Lower leg skin (tissue), 4 donors: ENCODE results near the gene CERS4. TPM values are rescaled to one million over a fixed set of nuclear protein-coding genes. Genes with fewer than 3 reads are reported as not detected.
"Not testable (repeated sequence)": the region's sequence is repeated elsewhere in the genome, so short reads cannot be mapped to it uniquely, and the experiment has no call there.

Source experiments
- DNase-seq, 2 donors: peaks; one replicate each; pipeline ENCODE4 v3.0.0-alpha.2; 2019; ENCODE audit warnings: low spot score in 2 of 2
- H3K4me3 ChIP-seq: fragments of 200-600 bp; sonication (generic); 2 replicates; pipeline ENCODE4 v1.5.1; 2017; ENCODE audit warnings: mild to moderate bottlenecking, low read depth; ENCODE audit not compliant: poor library complexity, severe bottlenecking
- POLR2A ChIP-seq, 2 donors: fragments of 450-650 bp; IDR thresholded peaks; one replicate each; pipeline ENCODE4 v1.6.1; 2016 to 2017; ENCODE audit warnings: antibody characterized with exemption in 2 of 2, mild to moderate bottlenecking in 1 of 2, moderate library complexity in 1 of 2
- WGBS, 2 donors: methylation state at CpG; one replicate each; pipeline ENCODE4 v1.1.5; 2018; 5-methylcytosine and 5-hydroxymethylcytosine counted together
- intact Hi-C: fragments of 100-400 bp; cut with DNase I; formaldehyde crosslinking; loops from one replicate; pipeline ENCODE4 v1.15.0; 2023; ENCODE audit warnings: low total_unique reads
- total RNA-seq, 4 donors: library from RNA; depleted of rRNA; stranded (reverse); fragments of >200 nt; gene quantifications; one replicate each; pipeline ENCODE4 v1.1.0, GENCODE V29; 2016
- TF ChIP-seq, protein P1 (sequence below), 3 donors: fragments of 450-650 bp; IDR thresholded peaks; one replicate each; pipeline ENCODE4 v1.5.1; 2016; ENCODE audit warnings: antibody characterized with exemption in 3 of 3, mild to moderate bottlenecking in 3 of 3, moderate library complexity in 2 of 3

Gene CERS4
- total RNA-seq, 4 donors from 2014 or later = 104 to 106 (median 105) TPM

DNA sequence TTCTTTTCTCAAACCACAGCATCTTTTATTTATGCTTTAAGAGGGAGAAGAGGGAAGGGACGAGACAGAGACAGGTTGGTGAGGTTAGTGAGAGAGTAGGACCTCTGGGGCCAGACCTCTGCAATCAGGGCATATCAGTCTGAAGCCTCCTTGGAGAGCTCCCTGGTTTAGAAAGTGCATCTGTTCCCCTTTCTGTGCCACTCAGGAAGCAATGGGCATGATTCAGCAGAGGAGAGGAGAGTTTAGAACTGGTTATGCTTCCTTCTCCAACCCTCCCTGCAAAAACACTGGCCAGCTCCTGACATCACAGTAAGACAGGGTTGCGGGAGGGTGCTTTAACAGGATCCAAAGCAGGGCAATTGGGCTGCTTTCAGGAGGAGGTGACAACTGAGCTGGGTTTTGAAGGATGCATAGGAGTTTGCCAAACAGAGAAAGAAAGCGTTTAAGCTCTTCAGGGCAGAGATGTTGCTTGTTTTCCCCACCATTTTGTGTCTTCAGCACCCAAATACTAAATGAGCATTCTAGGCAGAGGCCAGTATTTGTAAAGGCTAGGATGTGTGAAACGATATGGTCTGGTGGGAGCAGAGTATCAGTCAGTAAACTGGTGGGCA is 33.1 kb downstream of the CERS4 start:
- H3K4me3 ChIP-seq = no peak overlapping the region
- intact Hi-C loops = no loop called here
- DNase-seq = no peak
- TF ChIP-seq POLR2A (IDR thresholded peaks at IDR 0.05) = no peak
- TF ChIP-seq, protein P1, sequence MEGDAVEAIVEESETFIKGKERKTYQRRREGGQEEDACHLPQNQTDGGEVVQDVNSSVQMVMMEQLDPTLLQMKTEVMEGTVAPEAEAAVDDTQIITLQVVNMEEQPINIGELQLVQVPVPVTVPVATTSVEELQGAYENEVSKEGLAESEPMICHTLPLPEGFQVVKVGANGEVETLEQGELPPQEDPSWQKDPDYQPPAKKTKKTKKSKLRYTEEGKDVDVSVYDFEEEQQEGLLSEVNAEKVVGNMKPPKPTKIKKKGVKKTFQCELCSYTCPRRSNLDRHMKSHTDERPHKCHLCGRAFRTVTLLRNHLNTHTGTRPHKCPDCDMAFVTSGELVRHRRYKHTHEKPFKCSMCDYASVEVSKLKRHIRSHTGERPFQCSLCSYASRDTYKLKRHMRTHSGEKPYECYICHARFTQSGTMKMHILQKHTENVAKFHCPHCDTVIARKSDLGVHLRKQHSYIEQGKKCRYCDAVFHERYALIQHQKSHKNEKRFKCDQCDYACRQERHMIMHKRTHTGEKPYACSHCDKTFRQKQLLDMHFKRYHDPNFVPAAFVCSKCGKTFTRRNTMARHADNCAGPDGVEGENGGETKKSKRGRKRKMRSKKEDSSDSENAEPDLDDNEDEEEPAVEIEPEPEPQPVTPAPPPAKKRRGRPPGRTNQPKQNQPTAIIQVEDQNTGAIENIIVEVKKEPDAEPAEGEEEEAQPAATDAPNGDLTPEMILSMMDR (IDR thresholded peaks at IDR 0.05) = no peak
- 86 to 90% methylated on average over 4 of the region's 4 CpGs for WGBS, 2 donors

DNA sequence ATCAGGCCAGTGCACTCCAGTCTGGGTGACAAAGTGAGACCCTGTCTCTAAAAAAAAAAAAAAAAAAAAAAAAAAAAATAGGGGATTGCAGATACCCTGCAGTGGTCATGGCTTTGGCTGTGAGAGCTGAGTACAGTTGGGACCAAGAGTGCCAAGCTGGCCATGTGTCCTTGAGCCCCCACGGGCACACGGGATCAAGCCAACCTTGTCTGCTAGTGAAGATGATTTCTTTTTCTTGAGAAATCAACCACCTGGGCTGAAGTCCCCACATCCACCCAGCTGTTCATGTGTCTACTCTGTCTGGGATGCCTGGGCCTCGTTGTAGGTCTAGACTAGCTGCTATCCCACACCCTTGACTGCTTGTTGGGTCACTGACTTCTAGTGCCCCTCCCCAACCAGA is 34.0 kb downstream of the CERS4 start:
- 97 to 100% methylated on average over 3 of the region's 3 CpGs for WGBS, 2 donors
- no peak for TF ChIP-seq POLR2A (IDR thresholded peaks at IDR 0.05)
- TF ChIP-seq, protein P1 (IDR thresholded peaks at IDR 0.05) = no peak
- no peak overlapping the region for H3K4me3 ChIP-seq
- intact Hi-C loops = no loop called here
- DNase-seq = no peak

DNA sequence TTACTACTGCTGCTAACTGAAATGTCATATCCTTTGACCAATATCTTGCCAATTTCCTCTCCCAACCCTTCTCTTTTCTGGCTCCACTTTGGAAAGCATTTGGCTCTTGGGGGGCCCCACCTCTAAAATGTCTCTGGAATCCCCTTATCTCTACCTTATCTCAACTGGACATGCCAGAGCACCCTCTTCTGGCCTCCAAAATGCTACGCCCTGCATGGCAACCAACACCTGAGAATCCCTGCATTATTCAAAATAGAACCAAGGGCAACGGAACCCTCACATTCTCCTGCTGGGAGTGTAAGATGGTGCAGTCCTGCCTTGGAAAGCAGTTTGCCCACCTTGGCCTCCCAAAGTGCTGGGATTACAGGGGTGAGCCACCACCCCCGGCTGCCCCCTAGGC is 35.3 kb downstream of the CERS4 start:
- DNase-seq = no peak
- H3K4me3 ChIP-seq = no peak overlapping the region
- WGBS, 2 donors = 75 to 86% methylated on average over 3 of the region's 3 CpGs
- no peak for TF ChIP-seq POLR2A (IDR thresholded peaks at IDR 0.05)
- intact Hi-C loops = no loop called here

DNA sequence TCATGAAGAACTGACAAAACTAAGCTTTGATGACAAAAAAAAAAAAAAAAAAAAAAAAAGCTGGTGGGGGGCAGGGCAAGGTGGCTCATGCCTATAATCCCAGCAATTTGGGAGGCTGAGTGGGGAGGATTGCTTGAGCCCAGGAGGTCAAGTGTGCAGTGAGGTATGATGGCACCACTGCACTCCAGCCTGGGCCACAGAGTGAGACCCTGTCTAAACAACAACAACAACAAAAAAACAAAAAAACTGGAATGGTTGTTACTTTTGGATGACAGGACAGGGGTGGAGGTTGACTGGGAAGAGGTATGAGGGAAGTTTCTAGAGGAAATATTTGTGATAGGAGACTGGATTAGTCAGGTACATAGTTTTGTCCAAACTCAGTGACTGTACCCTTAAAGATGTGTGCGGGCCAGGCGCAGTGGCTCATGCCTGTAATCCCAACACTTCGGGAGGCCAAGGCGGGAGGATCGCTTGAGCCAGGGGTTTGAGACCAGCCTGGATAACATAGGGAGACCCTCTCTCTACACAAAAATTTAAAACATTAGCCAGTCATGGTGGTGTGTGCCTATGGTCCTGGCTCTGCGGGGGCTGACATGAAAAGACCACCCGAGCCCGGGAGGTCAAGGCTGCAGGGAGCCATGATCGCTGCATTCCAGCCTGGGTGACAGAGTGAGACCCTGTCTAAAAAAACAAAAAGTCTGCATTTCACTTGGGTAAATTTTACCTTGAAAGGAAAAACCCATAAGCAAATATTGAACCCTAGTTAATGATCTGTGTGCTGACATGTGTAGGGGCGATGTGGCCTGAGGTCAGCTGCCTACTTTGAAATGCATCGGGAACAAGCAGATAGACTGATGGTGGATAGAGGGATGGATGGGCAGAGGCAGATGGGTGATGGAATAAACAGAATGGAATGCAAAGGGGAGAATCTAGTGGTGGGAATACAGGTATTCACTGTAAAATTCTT is 37.0 kb downstream of the CERS4 start:
- intact Hi-C loops = no loop called here
- 92 to 96% methylated on average over 11 of the region's 11 CpGs for WGBS, 2 donors
- H3K4me3 ChIP-seq = no peak overlapping the region
- no peak for DNase-seq
- no peak for TF ChIP-seq POLR2A (IDR thresholded peaks at IDR 0.05)
- TF ChIP-seq, protein P1 (IDR thresholded peaks at IDR 0.05) = no peak

- DNase-seq = not testable (repeated sequence)
Observed at GRCh38 chr19:8247129-8247890, 38.1 kb downstream of the CERS4 start.

DNA sequence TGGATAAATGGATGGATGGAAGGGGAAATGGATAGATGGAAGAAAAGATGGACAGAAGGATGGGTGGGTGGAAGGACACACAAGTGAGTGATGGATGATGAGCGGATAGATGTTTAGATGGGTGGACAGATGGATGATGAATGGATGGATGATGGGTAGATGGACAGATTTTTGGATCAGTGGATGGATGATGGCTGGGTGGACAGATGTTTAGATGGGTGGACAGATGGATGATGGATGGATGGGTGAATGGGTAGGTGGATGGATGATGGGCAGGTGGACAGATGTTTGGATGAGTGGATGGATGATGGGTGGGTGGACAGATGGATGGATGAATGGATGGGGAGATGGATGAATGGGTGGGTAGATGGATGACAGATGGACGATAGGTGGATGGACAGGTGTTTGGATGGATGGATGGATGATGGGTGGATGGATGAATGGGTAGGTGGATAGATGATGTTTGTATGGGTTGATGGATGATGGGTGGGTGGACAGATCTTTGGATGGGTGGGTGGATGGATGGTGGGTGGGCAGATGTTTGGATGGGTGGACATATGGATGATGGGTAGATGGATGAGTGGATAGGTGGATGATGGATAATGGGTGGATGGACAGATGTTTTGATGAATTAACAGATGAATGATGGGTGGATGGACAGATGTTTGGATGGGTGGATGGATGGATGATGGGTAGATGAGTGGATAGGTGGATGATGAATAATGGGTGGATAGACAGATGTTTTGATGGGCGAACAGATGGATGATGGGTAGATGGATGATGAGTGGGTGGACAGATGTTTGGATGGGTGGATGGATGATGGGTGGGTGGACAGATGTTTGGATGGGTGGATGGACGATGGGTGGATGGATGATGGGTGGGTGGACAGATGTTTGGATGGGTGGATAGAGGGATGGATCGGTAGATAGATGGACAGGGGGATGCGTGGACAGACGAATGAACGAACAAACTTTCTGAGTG is 39.5 kb downstream of the CERS4 start:
- no peak overlapping the region for H3K4me3 ChIP-seq
- DNase-seq = no peak
- TF ChIP-seq POLR2A (IDR thresholded peaks at IDR 0.05) = no peak
- TF ChIP-seq, protein P1 (IDR thresholded peaks at IDR 0.05) = no peak
- 88 to 93% methylated on average over 8 of the region's 8 CpGs for WGBS, 2 donors
- intact Hi-C loops = no loop called here

More at GRCh38 chr19:8247129-8247890, 38.1 kb downstream of the CERS4 start:
- H3K4me3 ChIP-seq, intact Hi-C loops: not testable (repeated sequence)
- 93 to 95% methylated on average over 9 of the region's 9 CpGs for WGBS, 2 donors
